Pancreas (tissue), 10 donors: ENCODE data around the gene POLR2J. TPM values are rescaled to one million over a fixed set of nuclear protein-coding genes. Genes with fewer than 3 reads are reported as not detected.
"Not testable (repeated sequence)": the region's sequence is repeated elsewhere in the genome, so short reads cannot be mapped to it uniquely, and the experiment has no call there.

Experiments
- ATAC-seq, 4 donors: fragments of 200-7000 bp; cut with Tn5 transposase; one replicate each; pipeline versions ENCODE4 v1.8.0 to v1.9.1; 2020; ENCODE audit warnings: mild to moderate bottlenecking in 4 of 4, moderate library complexity in 4 of 4
- DNase-seq, 6 donors: peaks; one replicate each; pipeline ENCODE4 v3.0.0-alpha.2; 2020
- FAIRE-seq: peaks from 2 replicates; lab custom pipeline; 2012; peaks lifted over from hg19 to GRCh38; lab: Jason Lieb, UNC
- H3K27ac ChIP-seq, 4 donors: fragments of 200-600 bp; sonication (generic); 1 replicate in 3 of 4; 2 replicates in 1 of 4; pipeline versions ENCODE4 v1.5.0 to v1.8.0; 2020
- H3K27me3 ChIP-seq, 4 donors: fragments of 200-600 bp; one replicate each; pipeline ENCODE4 v1.8.0; 2021
- H3K36me3 ChIP-seq, 3 donors: fragments of 200-600 bp; sonication (generic) in 1 of 3; one replicate each; pipeline versions ENCODE4 v1.5.0 to v1.8.0; 2020 to 2021
- H3K4me1 ChIP-seq, 3 donors: fragments of 200-600 bp; one replicate each; pipeline ENCODE4 v1.8.0; 2021
- H3K4me3 ChIP-seq, 4 donors: fragments of 200-600 bp; sonication (generic) in 2 of 4; one replicate each; pipeline versions ENCODE4 v1.5.0 to v1.8.0; 2020 to 2021
- H3K9me3 ChIP-seq, 4 donors: fragments of 200-600 bp; one replicate each; pipeline ENCODE4 v1.8.0; 2021
- CTCF ChIP-seq, 4 donors: fragments of 200-600 bp; sonication (generic) in 3 of 4; IDR thresholded peaks; one replicate each; pipeline versions ENCODE4 v1.5.0 to v1.8.0; 2021; ENCODE audit warnings: antibody characterized with exemption in 4 of 4
- WGBS, 2 donors: extraction: QIAGEN DNeasy Blood & Tissue Kit; methylation state at CpG; one replicate each; pipeline ENCODE4 v1.1.7; 2013; 5-methylcytosine and 5-hydroxymethylcytosine counted together
- intact Hi-C, 3 donors: fragments of 100-400 bp; cut with DNase I; formaldehyde crosslinking; loops; one replicate each; pipeline versions ENCODE4 v1.11.1 to v1.14.2; 2022
- polyA plus RNA-seq, 2 donors: library from polyadenylated mRNA; stranded (reverse); fragments of 200-250 nt; gene quantifications; one replicate each; pipeline ENCODE4 v1.2.3, GENCODE V29; 2013
- total RNA-seq, 6 donors: library from RNA; stranded (reverse); fragmentation: NEBNext Ultra II Directional in 4 of 6; extraction: Animal tissue kit (Norgen Biotek cat#: 25700) in 4 of 6; gene quantifications; one replicate each; pipeline versions ENCODE4 v1.2.1 to v1.2.4, GENCODE V29; 2021 to 2023
- donor health status: healthy with polysubstance abuse.
- donor health status: DM: no; HTN: no; CAD: no; lungs with moderate emphysema.
- donor health status: DM: no; HTN: no; CAD: no.
- donor health status: control.
- donor health status: control.
- donor health status: Bipolar disorder and iron deficiency.
- donor health status: DM: yes; HTN: yes; CAD: no.
- donor health status: DM: no; HTN: no; CAD: no.
- donor health status: DM: no; HTN: no; CAD: no.
- donor health status: DM: yes; HTN: yes; CAD: no.

POLR2J gene
- total and polyA plus RNA-seq, 8 donors = 16.5 to 59.8 (median 18.4) TPM

- WGBS, 2 donors = no CpG with 5 or more reads among the region's 33 CpGs
- ATAC-seq = peak; percentile 82 to 90 (median 85)
- H3K9me3 ChIP-seq, H3K36me3 ChIP-seq, H3K27ac ChIP-seq, H3K4me3 ChIP-seq, H3K4me1 ChIP-seq, intact Hi-C loops, H3K27me3 ChIP-seq, FAIRE-seq: not testable (repeated sequence)
- DNase-seq = peak in 1 of 6 donors; percentile 78
These were observed 14.7 kb upstream of the POLR2J start for GRCh38 chr7:102493220-102493935.

DNA sequence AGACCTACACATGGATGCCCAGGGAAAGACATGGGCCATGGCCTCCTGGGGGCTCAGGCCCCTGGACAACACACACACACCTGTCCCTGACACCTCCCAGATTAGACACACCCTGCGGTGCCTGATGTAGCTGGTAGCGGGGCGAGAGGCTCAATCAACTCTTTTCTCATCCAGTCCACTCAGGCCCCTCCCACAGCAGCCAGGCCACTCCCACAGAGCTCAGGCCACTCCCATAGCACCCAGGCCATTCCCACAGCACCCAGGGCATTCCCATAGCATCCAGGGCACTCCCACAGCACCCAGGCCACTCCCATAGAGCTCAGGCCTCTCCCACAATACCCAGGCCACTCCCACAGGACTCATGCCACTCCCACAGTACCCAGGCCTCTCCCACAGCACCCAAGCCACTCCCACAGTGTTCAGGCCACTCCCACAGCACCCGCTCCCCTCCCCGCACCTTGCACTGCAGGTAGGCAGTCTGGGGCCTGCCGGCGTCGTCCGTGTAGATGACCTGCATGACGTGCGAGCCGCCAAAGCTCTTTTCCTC lies 11.9 kb upstream of the POLR2J start:
- WGBS, 2 donors = 79 to 90% methylated on average over 2 to 3 of the region's 12 CpGs
- H3K9me3 ChIP-seq, H3K27ac ChIP-seq, intact Hi-C loops, H3K27me3 ChIP-seq, H3K36me3 ChIP-seq, FAIRE-seq, H3K4me3 ChIP-seq, H3K4me1 ChIP-seq: not testable (repeated sequence)
- ATAC-seq (peak; percentile 53 to 73 (median 70)), DNase-seq (peak; percentile 60 to 94 (median 86))

GRCh38 chr7:102484317-102484716 lies 5.6 kb upstream of the POLR2J start:
- H3K9me3 ChIP-seq, H3K27ac ChIP-seq, H3K27me3 ChIP-seq, H3K4me1 ChIP-seq, intact Hi-C loops, DNase-seq, FAIRE-seq, H3K36me3 ChIP-seq, ATAC-seq, H3K4me3 ChIP-seq: not testable (repeated sequence)
- no CpG with 5 or more reads among the region's 5 CpGs for WGBS, 2 donors

DNA sequence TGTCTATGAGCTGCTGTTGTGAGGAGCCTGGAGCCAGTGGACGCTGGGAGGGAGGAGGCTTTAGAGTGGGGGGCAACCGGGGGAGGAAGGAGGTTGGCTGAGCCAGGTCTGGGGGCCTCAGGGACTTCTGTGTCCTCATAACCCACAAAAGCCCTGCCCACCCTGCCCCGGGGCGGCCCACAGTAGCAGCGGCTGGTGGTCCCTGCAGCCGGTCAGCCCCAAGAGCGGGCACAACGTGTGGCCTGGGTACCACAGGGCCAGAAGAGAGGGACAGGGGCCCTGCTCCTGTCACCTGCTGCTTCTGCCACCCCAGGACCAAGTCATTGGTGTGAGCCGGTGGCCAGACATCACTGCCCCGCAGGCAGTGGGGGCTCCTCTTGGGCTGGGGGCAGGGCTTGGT lies 3.2 kb upstream of the POLR2J start:
- H3K27me3 ChIP-seq, FAIRE-seq, intact Hi-C loops, H3K27ac ChIP-seq, ATAC-seq, H3K4me1 ChIP-seq, H3K36me3 ChIP-seq, H3K4me3 ChIP-seq, H3K9me3 ChIP-seq: not testable (repeated sequence)
- no CpG with 5 or more reads among the region's 10 CpGs for whole genome bisulfite sequencing, 2 donors
- peak in 2 of 6 donors; percentile 8 to 13 for DNase-seq

DNA sequence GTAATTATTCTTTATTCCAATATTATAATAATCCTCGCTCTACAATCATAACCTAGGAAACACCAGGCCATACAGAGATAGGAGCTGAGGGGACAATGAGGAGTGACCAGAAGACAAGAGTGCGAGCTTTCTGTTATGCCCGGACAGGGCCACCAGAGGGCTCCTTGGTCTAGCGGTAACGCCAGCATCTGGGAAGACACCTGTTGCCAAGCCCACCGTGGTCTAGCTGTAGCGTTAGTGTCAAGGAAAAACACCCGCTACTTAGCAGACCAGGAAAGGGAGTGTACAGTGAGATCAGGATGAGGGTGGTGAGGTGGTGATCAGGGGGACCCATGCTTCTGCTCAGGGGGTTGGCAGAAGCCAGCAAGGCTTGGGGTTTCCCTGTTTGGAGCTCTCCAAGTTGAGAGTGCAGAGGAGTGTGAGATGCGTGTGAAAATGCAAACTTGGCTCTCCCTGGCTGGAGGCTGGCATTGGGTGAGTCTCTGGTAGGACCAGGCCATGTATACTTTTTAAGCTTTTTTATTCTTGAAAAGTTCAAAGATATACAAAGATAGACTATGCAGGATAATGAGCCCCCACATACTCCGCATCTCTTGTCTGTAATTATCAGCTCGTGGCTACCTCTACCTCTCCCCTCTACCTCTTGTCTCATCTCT lies 1.4 kb upstream of the POLR2J start:
- H3K36me3 ChIP-seq, H3K27ac ChIP-seq, H3K9me3 ChIP-seq, H3K27me3 ChIP-seq, intact Hi-C loops, FAIRE-seq, H3K4me3 ChIP-seq, H3K4me1 ChIP-seq: not testable (repeated sequence)
- TF ChIP-seq CTCF (IDR thresholded peaks at IDR 0.05) = peak in 1 of 4 donors; percentile 19
- ATAC-seq = peak; percentile 21 to 70 (median 58)
- 2 to 3% methylated on average over 6 to 8 of the region's 11 CpGs for WGBS, 2 donors
- DNase-seq = peak; percentile 22 to 69 (median 46)

- intact Hi-C loops, H3K9me3 ChIP-seq, FAIRE-seq, H3K36me3 ChIP-seq, DNase-seq, H3K4me3 ChIP-seq, H3K4me1 ChIP-seq, H3K27me3 ChIP-seq, H3K27ac ChIP-seq: not testable (repeated sequence)
- peak; percentile 14 to 29 (median 20) for ATAC-seq
- 5% methylated on average over 2 of the region's 10 CpGs; no CpG with 5 or more reads in 1 of the 2 donors for WGBS, 2 donors
These were observed 475 bp upstream of the POLR2J start for GRCh38 chr7:102479209-102479584.

DNA sequence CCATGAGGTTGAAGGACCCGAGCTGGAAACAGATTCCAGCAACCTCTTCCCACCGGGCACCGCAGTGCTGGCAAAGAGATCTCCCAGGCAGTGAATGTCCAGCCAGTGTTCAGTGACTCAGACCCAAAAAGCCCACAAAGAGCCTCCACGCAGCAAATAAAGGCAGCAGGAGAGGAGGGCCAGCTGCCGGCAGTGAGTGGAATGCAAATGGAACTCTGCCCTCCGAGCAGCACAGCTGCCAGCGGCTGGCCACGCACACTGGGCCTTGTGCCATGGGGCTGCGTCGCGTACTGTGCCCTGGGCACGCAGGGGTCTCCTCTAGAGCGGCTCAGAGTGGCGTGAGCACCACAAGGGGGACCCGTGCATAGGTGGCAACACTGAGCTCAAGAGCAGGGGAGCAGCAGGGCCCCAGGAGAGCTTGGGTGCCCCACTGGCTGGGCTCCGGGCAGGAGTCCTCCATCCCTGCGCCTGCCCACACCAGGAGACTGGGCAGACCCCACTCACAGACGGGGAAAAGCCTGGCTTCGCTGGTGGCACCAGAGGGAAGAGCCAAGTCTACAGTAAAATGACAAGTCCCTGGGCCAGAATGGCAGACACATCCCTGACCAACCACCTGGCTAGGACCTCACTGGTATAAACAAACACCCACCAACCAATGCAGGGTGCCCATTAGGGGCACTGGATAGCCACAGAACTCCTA lies 3.8 kb downstream of the POLR2J start:
- H3K4me1 ChIP-seq, H3K27me3 ChIP-seq, FAIRE-seq, H3K4me3 ChIP-seq, intact Hi-C loops, ATAC-seq, H3K27ac ChIP-seq, H3K9me3 ChIP-seq, H3K36me3 ChIP-seq: not testable (repeated sequence)
- WGBS, 2 donors = 80 to 83% methylated on average over 6 to 12 of the region's 19 CpGs
- peak in 3 of 6 donors; percentile 3 to 27 (median 22) for DNase-seq

GRCh38 chr7:102474116-102474515 lies 4.6 kb downstream of the POLR2J start:
- H3K27me3 ChIP-seq, H3K4me1 ChIP-seq, H3K9me3 ChIP-seq, intact Hi-C loops, H3K27ac ChIP-seq, FAIRE-seq, ATAC-seq, H3K4me3 ChIP-seq, H3K36me3 ChIP-seq: not testable (repeated sequence)
- 83 to 100% methylated on average over 1 to 11 of the region's 14 CpGs for WGBS, 2 donors
- DNase-seq = peak in 4 of 6 donors; percentile 5 to 25 (median 18)
